GM20431 (cell line): Measurements from ENCODE around the gene PAPOLB.

Source experiments
- in situ Hi-C: fragments of 300-500 bp; cut with MseI, MboI; formaldehyde crosslinking; loops from one replicate; pipeline ENCODE4 v1.15.0; 2020; ENCODE audit warnings: low sequenced_read_pairs; ENCODE audit not compliant: unreplicated experiment

PAPOLB gene

GRCh38 chr7:4809666-4810065 lies 52.2 kb downstream of the PAPOLB start:
- in situ Hi-C loops, result no loop called here

GRCh38 chr7:4809091-4809591 lies 52.7 kb downstream of the PAPOLB start:
- in situ Hi-C loops, result no loop called here

GRCh38 chr7:4808565-4808964 lies 53.3 kb downstream of the PAPOLB start:
- in situ Hi-C loops, result no loop called here

- in situ Hi-C loops, result no loop called here
Measured at GRCh38 chr7:4808026-4808425, 53.8 kb downstream of the PAPOLB start.
